ENCODE results near the gene PDE6H.

PDE6H gene

DNA sequence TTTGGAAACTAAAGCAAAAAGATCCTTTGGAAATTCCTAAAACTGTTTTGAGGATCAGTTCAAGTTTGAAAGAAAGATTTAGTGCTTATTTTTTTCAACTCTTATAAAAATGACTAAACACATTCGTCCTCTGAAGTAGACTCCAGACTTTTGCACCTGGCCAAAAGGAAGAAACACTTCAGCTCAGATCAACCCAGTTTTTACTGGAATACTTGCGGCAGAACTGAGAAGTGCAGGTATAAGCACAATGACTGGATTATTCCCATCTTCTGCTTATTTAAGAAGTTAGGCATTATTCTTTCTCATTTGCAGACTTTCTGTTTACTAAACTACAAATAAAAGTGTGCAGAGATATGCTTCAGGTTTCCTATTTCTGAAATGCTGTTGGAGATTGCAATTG, 41.9 kb downstream of the PDE6H start:
- ATAC-seq = no peak

GRCh38 chr12:15015121-15015520, 42.3 kb downstream of the PDE6H start:
- no peak for ATAC-seq
- TF ChIP-seq, protein P1, sequence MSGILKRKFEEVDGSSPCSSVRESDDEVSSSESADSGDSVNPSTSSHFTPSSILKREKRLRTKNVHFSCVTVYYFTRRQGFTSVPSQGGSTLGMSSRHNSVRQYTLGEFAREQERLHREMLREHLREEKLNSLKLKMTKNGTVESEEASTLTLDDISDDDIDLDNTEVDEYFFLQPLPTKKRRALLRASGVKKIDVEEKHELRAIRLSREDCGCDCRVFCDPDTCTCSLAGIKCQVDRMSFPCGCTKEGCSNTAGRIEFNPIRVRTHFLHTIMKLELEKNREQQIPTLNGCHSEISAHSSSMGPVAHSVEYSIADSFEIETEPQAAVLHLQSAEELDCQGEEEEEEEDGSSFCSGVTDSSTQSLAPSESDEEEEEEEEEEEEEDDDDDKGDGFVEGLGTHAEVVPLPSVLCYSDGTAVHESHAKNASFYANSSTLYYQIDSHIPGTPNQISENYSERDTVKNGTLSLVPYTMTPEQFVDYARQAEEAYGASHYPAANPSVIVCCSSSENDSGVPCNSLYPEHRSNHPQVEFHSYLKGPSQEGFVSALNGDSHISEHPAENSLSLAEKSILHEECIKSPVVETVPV (CRISPR knock-in tag; IDR thresholded peaks at IDR 0.05) = no peak
- TF ChIP-seq ZFP3 (CRISPR knock-in tag; IDR thresholded peaks at IDR 0.05) (no peak), RARB (CRISPR knock-in tag; IDR thresholded peaks at IDR 0.05) (no peak), ZNF565 (CRISPR knock-in tag; conservative IDR thresholded peaks at IDR 0.05; ENCODE audit: low read depth) (no peak), CSDC2 (CRISPR knock-in tag; IDR thresholded peaks at IDR 0.05) (no peak), ZC3H10 (CRISPR knock-in tag; IDR thresholded peaks at IDR 0.05) (no peak), ZFP30 (CRISPR knock-in tag; IDR thresholded peaks at IDR 0.05) (no peak), ISL1 (CRISPR knock-in tag; IDR thresholded peaks at IDR 0.05) (no peak), OSR1 (CRISPR knock-in tag; IDR thresholded peaks at IDR 0.05) (no peak), PATZ1 (CRISPR knock-in tag; IDR thresholded peaks at IDR 0.05; ENCODE audit: borderline replicate concordance) (no peak), ZNF8 (CRISPR knock-in tag; IDR thresholded peaks at IDR 0.05) (no peak), ZNF70 (CRISPR knock-in tag; IDR thresholded peaks at IDR 0.05) (no peak)

More for the DNA sequence above, 41.9 kb downstream of the PDE6H start:
- TF ChIP-seq ZNF565 (CRISPR knock-in tag; conservative IDR thresholded peaks at IDR 0.05; ENCODE audit: low read depth) (no peak), ZFP3 (CRISPR knock-in tag; IDR thresholded peaks at IDR 0.05) (no peak), POU6F1 (CRISPR knock-in tag; IDR thresholded peaks at IDR 0.05; ENCODE audit: borderline replicate concordance, low read depth) (no peak), OSR1 (CRISPR knock-in tag; IDR thresholded peaks at IDR 0.05) (no peak), TCF4 (CRISPR knock-in tag; IDR thresholded peaks at IDR 0.05; ENCODE audit: borderline replicate concordance) (no peak), ZC3H10 (CRISPR knock-in tag; IDR thresholded peaks at IDR 0.05) (no peak), CSDC2 (CRISPR knock-in tag; IDR thresholded peaks at IDR 0.05) (no peak), ZFP30 (CRISPR knock-in tag; IDR thresholded peaks at IDR 0.05) (no peak), ARNTL (CRISPR knock-in tag; IDR thresholded peaks at IDR 0.05; ENCODE audit: borderline replicate concordance, low read depth) (no peak), ZNF70 (CRISPR knock-in tag; IDR thresholded peaks at IDR 0.05) (no peak), SNAI2 (CRISPR knock-in tag; IDR thresholded peaks at IDR 0.05) (no peak), TOX (CRISPR knock-in tag; IDR thresholded peaks at IDR 0.05; ENCODE audit: borderline replicate concordance) (no peak), PATZ1 (CRISPR knock-in tag; IDR thresholded peaks at IDR 0.05; ENCODE audit: borderline replicate concordance) (no peak), ESRRG (CRISPR knock-in tag; IDR thresholded peaks at IDR 0.05) (no peak), BACH2 (CRISPR knock-in tag; IDR thresholded peaks at IDR 0.05; ENCODE audit: borderline replicate concordance) (no peak), GLIS3 (CRISPR knock-in tag; IDR thresholded peaks at IDR 0.05) (no peak), PPARA (CRISPR knock-in tag; IDR thresholded peaks at IDR 0.05; ENCODE audit: borderline replicate concordance) (no peak)
- TF ChIP-seq, protein P2, sequence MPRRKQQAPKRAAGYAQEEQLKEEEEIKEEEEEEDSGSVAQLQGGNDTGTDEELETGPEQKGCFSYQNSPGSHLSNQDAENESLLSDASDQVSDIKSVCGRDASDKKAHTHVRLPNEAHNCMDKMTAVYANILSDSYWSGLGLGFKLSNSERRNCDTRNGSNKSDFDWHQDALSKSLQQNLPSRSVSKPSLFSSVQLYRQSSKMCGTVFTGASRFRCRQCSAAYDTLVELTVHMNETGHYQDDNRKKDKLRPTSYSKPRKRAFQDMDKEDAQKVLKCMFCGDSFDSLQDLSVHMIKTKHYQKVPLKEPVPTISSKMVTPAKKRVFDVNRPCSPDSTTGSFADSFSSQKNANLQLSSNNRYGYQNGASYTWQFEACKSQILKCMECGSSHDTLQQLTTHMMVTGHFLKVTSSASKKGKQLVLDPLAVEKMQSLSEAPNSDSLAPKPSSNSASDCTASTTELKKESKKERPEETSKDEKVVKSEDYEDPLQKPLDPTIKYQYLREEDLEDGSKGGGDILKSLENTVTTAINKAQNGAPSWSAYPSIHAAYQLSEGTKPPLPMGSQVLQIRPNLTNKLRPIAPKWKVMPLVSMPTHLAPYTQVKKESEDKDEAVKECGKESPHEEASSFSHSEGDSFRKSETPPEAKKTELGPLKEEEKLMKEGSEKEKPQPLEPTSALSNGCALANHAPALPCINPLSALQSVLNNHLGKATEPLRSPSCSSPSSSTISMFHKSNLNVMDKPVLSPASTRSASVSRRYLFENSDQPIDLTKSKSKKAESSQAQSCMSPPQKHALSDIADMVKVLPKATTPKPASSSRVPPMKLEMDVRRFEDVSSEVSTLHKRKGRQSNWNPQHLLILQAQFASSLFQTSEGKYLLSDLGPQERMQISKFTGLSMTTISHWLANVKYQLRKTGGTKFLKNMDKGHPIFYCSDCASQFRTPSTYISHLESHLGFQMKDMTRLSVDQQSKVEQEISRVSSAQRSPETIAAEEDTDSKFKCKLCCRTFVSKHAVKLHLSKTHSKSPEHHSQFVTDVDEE (CRISPR knock-in tag; IDR thresholded peaks at IDR 0.05) = no peak
- TF ChIP-seq, protein P3, sequence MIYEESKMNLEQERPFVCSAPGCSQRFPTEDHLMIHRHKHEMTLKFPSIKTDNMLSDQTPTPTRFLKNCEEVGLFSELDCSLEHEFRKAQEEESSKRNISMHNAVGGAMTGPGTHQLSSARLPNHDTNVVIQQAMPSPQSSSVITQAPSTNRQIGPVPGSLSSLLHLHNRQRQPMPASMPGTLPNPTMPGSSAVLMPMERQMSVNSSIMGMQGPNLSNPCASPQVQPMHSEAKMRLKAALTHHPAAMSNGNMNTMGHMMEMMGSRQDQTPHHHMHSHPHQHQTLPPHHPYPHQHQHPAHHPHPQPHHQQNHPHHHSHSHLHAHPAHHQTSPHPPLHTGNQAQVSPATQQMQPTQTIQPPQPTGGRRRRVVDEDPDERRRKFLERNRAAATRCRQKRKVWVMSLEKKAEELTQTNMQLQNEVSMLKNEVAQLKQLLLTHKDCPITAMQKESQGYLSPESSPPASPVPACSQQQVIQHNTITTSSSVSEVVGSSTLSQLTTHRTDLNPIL (CRISPR knock-in tag; IDR thresholded peaks at IDR 0.05; ENCODE audit: low read depth) = no peak
- TF ChIP-seq, protein P1 (CRISPR knock-in tag; IDR thresholded peaks at IDR 0.05) = no peak
